ENCODE data around the gene ARID1A. TPM values are rescaled to one million over a fixed set of nuclear protein-coding genes. Genes with fewer than 3 reads are reported as not detected.

The ARID1A gene
- total and polyA plus RNA-seq, 9 of the 15 experiments (the other 6 are each of a cell fraction or from before 2014, with no cell fraction given) = 8.3 to 88.3 (median 22.5) TPM

DNA sequence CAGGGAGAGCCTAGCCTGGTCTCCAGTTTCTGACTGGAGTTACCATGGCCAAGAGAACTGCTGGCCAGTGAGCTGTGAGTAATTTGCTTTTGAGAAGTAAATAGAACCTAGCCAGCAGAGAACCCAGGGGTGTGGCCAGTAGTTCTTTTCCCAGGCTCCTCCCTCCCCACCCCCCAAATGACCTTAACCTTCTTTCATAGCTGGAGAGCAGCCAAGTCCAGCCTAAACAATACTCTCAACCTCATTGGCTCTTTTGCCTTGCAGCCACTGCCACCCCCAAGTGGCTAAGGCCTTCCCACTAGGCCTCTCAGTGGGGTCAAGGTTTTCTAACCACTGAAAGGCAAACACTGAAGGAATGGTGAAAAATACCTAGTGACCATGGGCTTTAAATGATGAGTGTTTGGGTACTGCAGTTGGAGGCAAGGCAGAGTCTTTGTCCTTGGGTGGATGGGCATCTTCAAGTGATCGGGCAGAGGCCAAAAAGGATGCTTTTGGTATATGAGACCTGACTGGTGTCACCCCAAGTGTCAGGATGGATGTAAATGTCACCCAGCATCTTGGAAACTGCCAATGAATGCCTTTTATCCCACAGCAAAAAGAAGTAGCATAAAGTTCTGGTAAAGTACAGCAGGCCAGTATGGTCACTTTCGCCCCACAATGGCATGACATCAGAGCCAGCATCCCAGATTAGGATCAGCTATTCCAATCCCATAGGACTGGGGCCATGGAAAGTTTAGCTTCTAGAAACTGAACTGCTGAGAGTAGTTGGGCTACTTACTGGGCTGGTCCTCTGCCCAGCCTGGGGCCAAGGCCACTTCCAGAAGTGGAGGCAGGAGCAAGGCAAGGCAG, 88.4 kb downstream of the ARID1A start (continued):
- TF ChIP-seq, protein P1, sequence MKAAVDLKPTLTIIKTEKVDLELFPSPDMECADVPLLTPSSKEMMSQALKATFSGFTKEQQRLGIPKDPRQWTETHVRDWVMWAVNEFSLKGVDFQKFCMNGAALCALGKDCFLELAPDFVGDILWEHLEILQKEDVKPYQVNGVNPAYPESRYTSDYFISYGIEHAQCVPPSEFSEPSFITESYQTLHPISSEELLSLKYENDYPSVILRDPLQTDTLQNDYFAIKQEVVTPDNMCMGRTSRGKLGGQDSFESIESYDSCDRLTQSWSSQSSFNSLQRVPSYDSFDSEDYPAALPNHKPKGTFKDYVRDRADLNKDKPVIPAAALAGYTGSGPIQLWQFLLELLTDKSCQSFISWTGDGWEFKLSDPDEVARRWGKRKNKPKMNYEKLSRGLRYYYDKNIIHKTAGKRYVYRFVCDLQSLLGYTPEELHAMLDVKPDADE (conservative IDR thresholded peaks at IDR 0.05; ENCODE audit: control insufficient read depth, low read depth, low read length) = no peak
- TF ChIP-seq, protein P2, sequence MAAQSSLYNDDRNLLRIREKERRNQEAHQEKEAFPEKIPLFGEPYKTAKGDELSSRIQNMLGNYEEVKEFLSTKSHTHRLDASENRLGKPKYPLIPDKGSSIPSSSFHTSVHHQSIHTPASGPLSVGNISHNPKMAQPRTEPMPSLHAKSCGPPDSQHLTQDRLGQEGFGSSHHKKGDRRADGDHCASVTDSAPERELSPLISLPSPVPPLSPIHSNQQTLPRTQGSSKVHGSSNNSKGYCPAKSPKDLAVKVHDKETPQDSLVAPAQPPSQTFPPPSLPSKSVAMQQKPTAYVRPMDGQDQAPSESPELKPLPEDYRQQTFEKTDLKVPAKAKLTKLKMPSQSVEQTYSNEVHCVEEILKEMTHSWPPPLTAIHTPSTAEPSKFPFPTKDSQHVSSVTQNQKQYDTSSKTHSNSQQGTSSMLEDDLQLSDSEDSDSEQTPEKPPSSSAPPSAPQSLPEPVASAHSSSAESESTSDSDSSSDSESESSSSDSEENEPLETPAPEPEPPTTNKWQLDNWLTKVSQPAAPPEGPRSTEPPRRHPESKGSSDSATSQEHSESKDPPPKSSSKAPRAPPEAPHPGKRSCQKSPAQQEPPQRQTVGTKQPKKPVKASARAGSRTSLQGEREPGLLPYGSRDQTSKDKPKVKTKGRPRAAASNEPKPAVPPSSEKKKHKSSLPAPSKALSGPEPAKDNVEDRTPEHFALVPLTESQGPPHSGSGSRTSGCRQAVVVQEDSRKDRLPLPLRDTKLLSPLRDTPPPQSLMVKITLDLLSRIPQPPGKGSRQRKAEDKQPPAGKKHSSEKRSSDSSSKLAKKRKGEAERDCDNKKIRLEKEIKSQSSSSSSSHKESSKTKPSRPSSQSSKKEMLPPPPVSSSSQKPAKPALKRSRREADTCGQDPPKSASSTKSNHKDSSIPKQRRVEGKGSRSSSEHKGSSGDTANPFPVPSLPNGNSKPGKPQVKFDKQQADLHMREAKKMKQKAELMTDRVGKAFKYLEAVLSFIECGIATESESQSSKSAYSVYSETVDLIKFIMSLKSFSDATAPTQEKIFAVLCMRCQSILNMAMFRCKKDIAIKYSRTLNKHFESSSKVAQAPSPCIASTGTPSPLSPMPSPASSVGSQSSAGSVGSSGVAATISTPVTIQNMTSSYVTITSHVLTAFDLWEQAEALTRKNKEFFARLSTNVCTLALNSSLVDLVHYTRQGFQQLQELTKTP (IDR thresholded peaks at IDR 0.05; ENCODE audit: low read depth in 1 of 2, partially characterized antibody in 2 of 2) = peak in 1 of 2 experiments; percentile 53
- TF ChIP-seq KDM2B (CRISPR knock-in tag; IDR thresholded peaks at IDR 0.05) = no peak
- 0 out of 2 replicates have a peak, but pooled peaks have one; percentile 40 for TF ChIP-seq ZNF717 (CRISPR knock-in tag; IDR thresholded peaks at IDR 0.05)
- TF ChIP-seq SMAD3 (CRISPR knock-in tag; conservative IDR thresholded peaks at IDR 0.05) = no peak
- TF ChIP-seq TSC22D4 (tag; IDR thresholded peaks at IDR 0.05) = no peak
- TF ChIP-seq MYNN (IDR thresholded peaks at IDR 0.05) = peak; percentile 60; the same call in 1 of the 2 replicates
- TF ChIP-seq MYNN (CRISPR knock-in tag; IDR thresholded peaks at IDR 0.05) = no peak
- TF ChIP-seq PHF20 (IDR thresholded peaks at IDR 0.05; ENCODE audit: partially characterized antibody) = no peak
- peak; percentile 50; the same call in 1 of the 2 replicates for TF ChIP-seq RHOXF2B (CRISPR knock-in tag; conservative IDR thresholded peaks at IDR 0.05)
- TF ChIP-seq NR3C1 (CRISPR knock-in tag; IDR thresholded peaks at IDR 0.05) = no peak
- TF ChIP-seq CC2D1A (IDR thresholded peaks at IDR 0.05) = no peak
- TF ChIP-seq RUNX1 (IDR thresholded peaks at IDR 0.05; ENCODE audit: low read depth) = no peak
- TF ChIP-seq, protein P3, sequence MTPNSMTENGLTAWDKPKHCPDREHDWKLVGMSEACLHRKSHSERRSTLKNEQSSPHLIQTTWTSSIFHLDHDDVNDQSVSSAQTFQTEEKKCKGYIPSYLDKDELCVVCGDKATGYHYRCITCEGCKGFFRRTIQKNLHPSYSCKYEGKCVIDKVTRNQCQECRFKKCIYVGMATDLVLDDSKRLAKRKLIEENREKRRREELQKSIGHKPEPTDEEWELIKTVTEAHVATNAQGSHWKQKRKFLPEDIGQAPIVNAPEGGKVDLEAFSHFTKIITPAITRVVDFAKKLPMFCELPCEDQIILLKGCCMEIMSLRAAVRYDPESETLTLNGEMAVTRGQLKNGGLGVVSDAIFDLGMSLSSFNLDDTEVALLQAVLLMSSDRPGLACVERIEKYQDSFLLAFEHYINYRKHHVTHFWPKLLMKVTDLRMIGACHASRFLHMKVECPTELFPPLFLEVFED (CRISPR knock-in tag; conservative IDR thresholded peaks at IDR 0.05) = 0 out of 2 replicates have a peak, but pooled peaks have one; percentile 40
- no peak for TF ChIP-seq RBM39 (optimal IDR thresholded peaks at IDR 0.05; ENCODE audit: low read depth, low read length)
- TF ChIP-seq, protein P4, sequence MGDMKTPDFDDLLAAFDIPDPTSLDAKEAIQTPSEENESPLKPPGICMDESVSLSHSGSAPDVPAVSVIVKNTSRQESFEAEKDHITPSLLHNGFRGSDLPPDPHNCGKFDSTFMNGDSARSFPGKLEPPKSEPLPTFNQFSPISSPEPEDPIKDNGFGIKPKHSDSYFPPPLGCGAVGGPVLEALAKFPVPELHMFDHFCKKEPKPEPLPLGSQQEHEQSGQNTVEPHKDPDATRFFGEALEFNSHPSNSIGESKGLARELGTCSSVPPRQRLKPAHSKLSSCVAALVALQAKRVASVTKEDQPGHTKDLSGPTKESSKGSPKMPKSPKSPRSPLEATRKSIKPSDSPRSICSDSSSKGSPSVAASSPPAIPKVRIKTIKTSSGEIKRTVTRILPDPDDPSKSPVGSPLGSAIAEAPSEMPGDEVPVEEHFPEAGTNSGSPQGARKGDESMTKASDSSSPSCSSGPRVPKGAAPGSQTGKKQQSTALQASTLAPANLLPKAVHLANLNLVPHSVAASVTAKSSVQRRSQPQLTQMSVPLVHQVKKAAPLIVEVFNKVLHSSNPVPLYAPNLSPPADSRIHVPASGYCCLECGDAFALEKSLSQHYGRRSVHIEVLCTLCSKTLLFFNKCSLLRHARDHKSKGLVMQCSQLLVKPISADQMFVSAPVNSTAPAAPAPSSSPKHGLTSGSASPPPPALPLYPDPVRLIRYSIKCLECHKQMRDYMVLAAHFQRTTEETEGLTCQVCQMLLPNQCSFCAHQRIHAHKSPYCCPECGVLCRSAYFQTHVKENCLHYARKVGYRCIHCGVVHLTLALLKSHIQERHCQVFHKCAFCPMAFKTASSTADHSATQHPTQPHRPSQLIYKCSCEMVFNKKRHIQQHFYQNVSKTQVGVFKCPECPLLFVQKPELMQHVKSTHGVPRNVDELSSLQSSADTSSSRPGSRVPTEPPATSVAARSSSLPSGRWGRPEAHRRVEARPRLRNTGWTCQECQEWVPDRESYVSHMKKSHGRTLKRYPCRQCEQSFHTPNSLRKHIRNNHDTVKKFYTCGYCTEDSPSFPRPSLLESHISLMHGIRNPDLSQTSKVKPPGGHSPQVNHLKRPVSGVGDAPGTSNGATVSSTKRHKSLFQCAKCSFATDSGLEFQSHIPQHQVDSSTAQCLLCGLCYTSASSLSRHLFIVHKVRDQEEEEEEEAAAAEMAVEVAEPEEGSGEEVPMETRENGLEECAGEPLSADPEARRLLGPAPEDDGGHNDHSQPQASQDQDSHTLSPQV (IDR thresholded peaks at IDR 0.05) = peak; percentile 44; the same call in 1 of the 2 replicates
- TF ChIP-seq NR2C1 (IDR thresholded peaks at IDR 0.05) = peak; percentile 76
- peak; percentile 82 for TF ChIP-seq NR2C1 (tag; IDR thresholded peaks at IDR 0.05)

Data from K562 (cell line).